Activated CD8-positive, alpha-beta memory T cell treated with anti-CD3 and anti-CD28 coated beads for 48 hours (primary cell): ENCODE data around the gene PPIP5K2.

Source experiments
- DNase-seq, 3 experiments: peaks; one replicate each; pipeline ENCODE4 v3.0.0-alpha.2; 2020; ENCODE audit warnings: low read depth in 2 of 3, low spot score in 2 of 3

Gene PPIP5K2

DNA sequence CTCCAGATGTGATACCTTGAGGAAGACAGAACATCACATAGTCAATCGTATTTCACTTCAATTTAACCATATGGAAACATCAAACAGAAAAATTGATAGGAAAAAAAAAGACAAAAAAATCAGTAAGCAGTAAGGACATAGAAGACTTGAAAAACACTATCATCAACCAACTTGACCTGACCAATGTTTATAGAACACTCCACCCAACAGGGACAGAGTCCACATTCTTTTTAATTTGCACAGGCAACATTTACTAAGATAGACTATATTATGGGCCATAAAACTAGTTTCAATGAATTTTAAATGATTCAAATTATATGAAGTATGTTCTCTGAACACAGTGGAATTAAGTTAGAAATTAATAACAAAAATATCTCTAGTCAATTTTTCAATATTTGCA is 117.7 kb downstream of the PPIP5K2 start:
- DNase-seq = no peak

GRCh38 chr5:103243665-103244064 is 123.6 kb downstream of the PPIP5K2 start:
- no peak for DNase-seq

DNA sequence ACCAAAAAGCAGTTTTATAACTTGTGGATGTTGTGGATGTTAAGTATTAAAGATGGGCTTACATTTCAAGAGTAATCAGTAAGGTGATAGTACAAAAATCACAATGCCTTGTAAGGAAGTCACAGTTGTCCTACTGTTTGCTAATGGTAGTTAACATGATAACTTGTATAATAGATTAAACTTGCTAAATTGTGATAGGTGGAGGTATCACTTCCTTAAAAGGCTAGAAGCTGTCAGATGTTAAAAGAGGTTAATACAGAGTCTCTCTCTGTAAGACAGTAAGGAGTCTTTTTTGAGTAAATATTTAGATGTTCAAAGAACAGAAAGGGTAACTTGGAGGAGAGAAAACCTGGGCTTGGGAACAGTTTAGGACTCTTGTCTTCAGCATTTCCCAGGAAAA is 124.3 kb downstream of the PPIP5K2 start:
- no peak for DNase-seq

DNA sequence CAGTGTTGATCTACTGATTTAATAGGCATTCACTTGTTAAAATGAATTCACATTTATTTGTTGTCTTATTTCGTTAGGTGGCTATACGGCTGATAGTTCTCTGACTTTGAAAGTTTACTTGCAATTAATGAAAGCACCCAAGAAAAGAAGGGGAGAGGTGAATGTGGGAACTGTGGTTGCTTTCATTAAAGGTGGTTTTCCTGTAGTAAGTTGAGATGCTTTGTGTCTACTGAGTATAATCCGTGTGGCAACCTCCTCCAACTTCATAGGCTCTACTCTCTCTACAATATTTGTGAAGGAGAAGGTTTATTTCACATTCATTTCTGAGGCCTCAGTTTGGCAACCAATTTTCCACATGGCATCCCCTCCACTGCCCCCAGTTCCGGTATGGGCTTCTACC is 125.7 kb downstream of the PPIP5K2 start:
- no peak for DNase-seq

GRCh38 chr5:103247118-103247517 is 127.0 kb downstream of the PPIP5K2 start:
- DNase-seq = no peak

- no peak for DNase-seq
Observed at GRCh38 chr5:103249068-103249467, 129.0 kb downstream of the PPIP5K2 start.

DNA sequence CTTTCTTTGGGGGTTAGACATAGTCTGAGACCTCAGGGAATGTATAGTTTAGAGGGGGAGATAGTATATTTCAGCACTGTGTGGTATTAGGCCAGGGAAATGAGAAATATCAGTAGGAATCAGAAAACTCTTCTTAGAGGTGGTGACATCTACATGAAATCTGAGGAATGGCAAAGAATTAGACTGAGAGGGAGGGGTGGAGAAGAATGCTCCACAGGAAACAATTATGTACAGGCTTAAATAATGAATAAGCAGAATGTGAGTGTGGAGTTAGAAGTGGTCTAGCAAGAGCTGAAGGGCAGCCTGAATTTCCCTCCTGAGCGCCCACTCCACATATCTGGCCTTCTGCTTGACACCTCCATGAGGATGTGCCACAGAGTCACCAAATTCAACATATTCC is 134.8 kb downstream of the PPIP5K2 start:
- no peak for DNase-seq

DNA sequence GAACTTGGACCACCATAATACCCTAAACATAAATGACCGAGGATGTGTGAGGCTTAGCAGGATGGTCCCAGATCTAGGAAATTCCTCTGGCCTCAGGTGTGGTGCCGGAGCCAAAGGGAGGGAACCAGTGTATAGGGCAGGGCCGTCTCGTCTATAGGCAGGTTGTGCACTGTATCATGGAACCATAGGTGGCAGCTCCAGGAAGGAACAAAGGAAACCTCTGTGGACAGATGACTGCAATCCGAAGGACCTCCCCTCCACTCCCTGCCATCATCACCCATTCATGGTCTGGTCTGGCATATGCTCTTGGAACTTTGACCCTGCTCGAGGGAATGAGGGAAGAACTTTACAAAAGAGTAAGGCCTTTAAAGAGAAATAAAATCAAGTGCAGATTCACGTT is 135.6 kb downstream of the PPIP5K2 start:
- no peak for DNase-seq

DNA sequence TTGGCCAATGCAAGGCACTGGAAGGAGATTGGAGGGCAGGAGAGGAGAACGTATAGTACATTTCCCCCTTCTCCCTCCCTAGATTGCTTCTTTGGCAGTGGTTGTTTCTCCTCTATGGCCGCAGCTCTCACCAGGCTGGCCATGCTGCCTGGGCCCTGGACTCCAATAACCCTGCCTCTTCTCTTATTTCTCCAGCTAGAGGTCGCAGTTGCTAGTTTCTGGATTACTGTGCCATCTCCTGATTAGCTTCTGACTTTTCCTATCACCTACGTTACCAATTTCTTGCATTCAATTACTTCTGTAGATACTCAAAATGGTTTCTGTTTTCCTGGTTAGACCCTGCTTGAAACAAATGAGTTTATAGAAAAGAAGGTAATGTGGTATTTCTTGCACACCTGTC is 136.1 kb downstream of the PPIP5K2 start:
- DNase-seq = no peak

DNA sequence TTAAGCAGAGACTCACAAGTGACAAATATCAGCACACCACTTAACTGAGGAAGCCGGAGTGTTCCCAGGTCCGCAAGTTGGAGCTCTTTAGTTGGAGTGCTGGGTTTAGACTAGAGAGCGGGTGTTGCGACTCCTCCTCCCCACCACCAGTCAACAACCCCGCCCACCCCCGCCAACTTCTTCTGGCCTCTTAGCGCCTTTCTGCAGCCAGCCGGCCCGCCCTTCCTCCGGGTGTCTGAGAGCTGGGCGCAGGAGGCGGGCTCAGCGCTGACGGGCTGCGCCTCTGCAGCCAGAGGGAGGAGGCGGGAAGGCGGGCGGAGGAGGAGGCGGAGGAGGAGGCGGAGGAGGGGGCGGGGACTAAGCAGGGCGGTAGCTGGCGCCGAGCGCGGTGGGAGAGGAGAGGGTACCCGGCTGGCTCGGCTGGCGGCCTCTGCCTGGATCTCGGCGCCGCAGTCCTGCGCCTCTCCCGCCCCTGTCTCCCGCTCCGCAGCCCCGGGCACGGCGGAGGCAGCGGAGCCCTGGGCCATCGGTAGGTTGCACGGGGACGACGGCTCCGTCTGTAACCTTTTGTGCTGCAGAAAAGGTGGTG is 138.4 kb downstream of the PPIP5K2 start, which contains the start of gene MACIR:
Gene MACIR (plus strand): TSS at position 396 of the 589 bp plus-strand sequence. CDS start 17,157 bp downstream, outside the sequence.
- DNase-seq = peak; percentile 67 to 82 (median 70)

DNA sequence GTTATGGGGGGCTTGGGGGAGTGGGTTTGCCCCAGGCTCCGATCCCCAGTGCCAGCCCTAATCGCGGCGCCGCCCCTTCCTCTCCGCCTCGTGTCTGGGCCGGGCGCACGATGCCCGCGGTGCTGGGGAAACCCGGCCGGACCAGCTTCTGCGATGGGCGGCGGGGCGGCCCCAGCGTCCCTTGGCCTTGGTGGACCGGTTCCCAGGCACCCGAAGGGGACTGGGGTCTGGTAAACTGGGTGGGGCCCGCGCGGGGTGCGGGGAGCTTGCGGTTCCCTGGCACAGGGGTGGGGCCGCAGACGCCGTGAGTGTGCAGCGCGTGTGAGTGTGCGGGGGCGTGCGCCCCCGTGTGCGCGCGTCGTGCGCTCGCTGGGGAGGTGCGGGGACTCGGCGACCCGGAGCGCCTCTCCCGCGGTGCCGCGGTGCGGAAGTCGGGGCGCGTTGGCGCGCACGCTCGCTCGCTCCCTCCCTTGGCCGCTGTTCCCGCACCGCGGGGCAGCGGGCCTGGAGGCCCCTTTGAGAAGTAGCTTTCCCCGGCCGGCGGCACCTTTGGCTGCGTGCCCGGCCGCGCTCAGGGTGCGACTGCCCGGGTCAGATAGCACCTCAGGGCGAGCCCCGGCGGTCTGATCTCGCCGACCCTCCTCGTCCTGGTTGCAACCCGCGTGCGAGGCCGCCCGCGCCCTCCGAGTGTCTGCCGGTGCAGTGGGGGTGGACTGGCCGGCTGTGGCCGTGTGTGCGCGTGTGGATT is 139.0 kb downstream of the PPIP5K2 start:
- DNase-seq = peak; percentile 27 to 45 (median 38)

DNA sequence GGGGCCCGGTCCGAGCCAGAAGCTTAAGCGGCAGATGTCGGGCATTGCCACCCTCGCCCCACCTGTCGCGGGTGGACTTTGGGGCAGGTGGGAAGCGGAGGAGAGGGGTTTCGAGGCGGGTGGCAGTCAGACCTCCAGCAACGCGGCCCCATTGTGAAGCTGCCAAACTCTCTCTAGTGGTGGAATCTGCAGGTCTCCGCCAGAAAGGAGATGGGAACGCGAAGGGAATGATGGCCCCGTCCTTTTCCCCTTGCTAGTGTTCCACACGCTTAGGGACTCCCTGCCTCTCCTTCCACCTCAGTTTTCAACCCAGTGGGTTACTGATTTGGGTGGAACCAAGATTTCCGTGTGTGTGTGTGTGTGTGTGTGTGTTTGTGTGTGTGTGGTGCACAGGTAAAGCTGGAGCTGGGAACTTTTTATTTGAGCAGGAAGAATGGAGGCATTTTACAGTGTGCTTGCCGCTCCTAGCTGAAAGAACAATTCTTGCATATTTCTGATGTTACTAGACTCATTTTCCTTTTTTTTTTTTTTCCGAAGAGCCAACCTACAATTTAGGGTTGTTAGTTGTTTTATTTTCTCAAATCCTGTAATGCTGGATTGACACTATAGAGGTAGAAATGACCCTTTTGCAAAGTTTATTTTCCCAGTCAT is 139.7 kb downstream of the PPIP5K2 start:
- DNase-seq = peak in 2 of 3 experiments; percentile 5

DNA sequence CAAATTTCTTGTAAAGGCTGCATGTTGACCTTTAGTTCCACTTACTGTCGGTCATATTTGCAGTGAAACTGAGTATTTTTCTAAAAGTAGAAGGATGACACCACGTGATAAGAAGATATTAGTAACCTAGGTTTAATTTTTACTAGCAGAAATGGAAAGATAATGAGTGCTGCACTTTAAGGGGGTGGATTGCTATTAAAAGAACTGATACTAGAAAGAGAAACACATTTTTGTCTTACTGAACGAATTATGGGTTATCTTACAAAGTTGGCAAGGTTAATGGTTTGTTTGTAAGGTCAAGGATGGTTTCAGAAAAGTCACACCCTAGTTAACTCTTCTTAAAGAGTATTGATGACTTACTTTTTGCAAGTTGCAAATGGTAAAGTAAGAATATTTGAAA is 140.8 kb downstream of the PPIP5K2 start:
- DNase-seq = no peak
